Measurements from ENCODE around the gene SCARF2. TPM values are rescaled to one million over a fixed set of nuclear protein-coding genes. Genes with fewer than 3 reads are reported as not detected.
"Not testable (repeated sequence)": the region's sequence is repeated elsewhere in the genome, so short reads cannot be mapped to it uniquely, and the experiment has no call there.

Gene SCARF2
- total RNA-seq, 2 experiments from 2014 or later: 0.54 to 1.1 TPM

DNA sequence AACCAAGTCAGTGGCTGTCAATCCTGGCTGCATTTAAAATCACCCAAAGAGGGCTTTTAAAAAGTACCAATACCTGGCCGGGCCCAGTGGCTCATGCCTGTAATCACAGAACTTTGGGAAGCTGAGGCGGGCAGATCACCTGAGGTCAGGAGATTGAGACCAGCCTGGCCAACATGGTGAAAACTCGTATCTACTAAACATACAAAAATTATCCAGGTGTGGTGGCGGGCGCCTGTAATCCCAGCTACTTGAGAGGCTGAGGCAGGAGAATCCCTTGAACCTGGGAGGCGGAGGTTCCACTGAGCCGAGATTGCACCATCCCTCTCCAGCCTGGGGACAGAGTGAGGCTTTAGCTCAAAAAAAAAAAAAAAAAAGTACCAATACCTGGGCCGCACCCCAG is 61.3 kb downstream of the SCARF2 start:
- ATAC-seq; DNase-seq; H3K36me3 Mint-ChIP-seq; H3K9me3 Mint-ChIP-seq (ENCODE audit: low read depth); CTCF ChIA-PET; H3K4me3 Mint-ChIP-seq; H3K27ac Mint-ChIP-seq; H3K4me1 Mint-ChIP-seq: not testable (repeated sequence)
- peaks cover 11% of the 10 kb centered on the region for H3K27me3 Mint-ChIP-seq

Other genes starting within 250 kb of the SCARF2 start
- 1 to 10 TPM; 1.4 to 2.5 TPM for gene RTN4R, start 169.5 kb downstream of the SCARF2 start, total RNA-seq
- gene DGCR6L, start 117.8 kb downstream of the SCARF2 start, total RNA-seq: 10 to 100 TPM; 45.0 to 46.6 TPM
- 10 to 100 TPM in 1 of 2 experiments, 1 to 10 TPM in 1; 10.0 to 10.9 TPM for gene ZNF74, start 43.7 kb downstream of the SCARF2 start, total RNA-seq
- 10 to 100 TPM; 27.5 to 31.7 TPM for gene KLHL22, start 58.0 kb upstream of the SCARF2 start, total RNA-seq
- 100 to 1,000 TPM; 145 to 179 TPM for gene MED15, start 69.8 kb upstream of the SCARF2 start, total RNA-seq

Measured in activated CD8-positive, alpha-beta memory T cell treated with anti-CD3 and anti-CD28 coated beads, Interleukin-2, amount 10 ng/mL, durations not matched to agents 7 days and 5 days (primary cell).